Cerebellar nuclear complex (tissue), 1 donor: ENCODE results near the gene OR11H7.
"Not testable (repeated sequence)": the region's sequence is repeated elsewhere in the genome, so short reads cannot be mapped to it uniquely, and the experiment has no call there.

Source experiments
- DNase-seq, 2 experiments: peaks; one replicate each; lab custom pipeline; 2025; lab: John Stamatoyannopoulos, UW

Gene OR11H7

DNA sequence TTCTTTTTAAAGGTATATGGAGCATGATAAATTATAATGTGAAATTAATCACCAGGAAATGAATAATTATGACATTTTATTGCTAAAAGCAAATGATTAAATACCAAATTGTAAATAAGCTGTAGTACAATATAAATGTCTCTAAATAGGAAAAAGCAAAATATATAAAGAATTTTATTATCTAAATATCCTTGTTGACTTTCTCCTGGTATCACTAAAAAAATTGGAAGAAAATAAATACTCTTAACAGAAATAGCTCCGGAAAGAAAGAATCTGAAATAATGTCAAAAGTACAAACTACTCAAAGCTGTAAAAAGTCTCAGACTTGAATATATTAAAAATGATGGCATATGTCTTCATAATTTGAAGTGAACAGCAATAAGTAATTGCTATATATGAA, at the start of gene OR11H7:
Gene OR11H7, plus strand, starts transcription at position 301 of the 400 bp plus-strand sequence.
- no peak for DNase-seq

DNA sequence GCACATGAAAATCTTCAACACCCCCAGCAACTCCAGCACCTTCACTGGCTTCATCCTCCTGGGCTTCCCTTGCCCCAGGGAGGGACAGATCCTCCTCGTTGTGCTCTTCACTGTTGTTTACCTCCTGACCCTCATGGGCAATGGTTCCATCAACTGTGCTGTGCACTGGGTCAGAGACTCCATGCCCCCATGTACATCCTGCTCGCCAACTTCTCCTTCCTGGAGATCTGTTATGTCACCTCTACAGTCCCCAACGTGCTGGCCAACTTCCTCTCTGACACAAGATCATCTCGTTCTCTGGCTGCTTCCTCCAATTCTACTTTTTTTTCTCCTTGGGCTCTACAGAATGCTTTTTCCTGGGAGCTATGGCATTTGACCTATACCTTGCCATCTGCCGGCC, 49.6 kb upstream of the OR11H7 start:
- DNase-seq, result no peak

DNA sequence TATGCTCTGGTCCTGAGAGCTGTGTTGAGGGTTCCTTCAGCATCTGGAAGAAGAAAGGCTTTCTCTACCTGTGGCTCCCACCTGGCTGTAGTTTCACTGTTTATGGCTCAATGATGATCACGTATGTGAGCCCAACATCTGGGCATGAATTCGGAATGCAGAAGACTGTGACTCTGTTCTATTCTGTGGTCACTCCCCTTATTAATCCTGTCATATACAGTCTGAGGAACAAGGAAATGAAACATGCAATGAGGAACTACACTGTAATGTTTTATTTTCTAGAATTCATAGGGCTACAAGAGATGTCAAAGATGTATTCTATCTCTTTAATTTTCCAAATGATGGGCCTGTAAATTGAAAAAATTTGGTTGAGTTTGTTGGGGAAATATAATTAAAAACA, 48.9 kb upstream of the OR11H7 start:
- no peak for DNase-seq

GRCh38 chr14:20180486-20180885, 48.3 kb upstream of the OR11H7 start:
- no peak for DNase-seq

- DNase-seq, result no peak
Observed at GRCh38 chr14:20184181-20184580, 44.6 kb upstream of the OR11H7 start.

GRCh38 chr14:20190596-20190995, 38.2 kb upstream of the OR11H7 start, which contains the start of gene OR11G2:
Gene OR11G2 (plus strand): TSS chr14:20190896. CDS start chr14:20197438, 6,542 bp downstream.
- no peak for DNase-seq

- DNase-seq, result no peak
Observed at GRCh38 chr14:20191396-20191795, 37.4 kb upstream of the OR11H7 start.

GRCh38 chr14:20194101-20194500, 34.7 kb upstream of the OR11H7 start:
- no peak for DNase-seq

DNA sequence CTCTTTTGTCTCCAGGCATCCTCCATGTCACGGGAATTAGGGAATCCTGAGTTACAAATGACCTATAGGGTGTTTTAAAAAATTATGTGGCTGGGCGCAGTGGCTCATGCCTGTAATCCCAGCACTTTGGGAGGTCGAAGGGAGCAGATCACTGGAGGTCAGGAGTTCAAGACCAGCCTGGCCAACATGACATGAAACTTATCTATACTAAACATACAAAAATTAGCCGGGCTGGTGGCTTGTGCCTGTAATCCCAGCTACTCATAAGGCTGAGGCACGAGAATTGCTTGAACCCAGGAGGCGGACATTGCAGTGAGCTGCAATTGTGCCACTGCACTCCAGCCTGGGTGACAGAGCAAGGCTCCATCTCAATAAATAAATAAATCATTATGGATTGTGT, 33.6 kb upstream of the OR11H7 start:
- not testable (repeated sequence) for DNase-seq

GRCh38 chr14:20195911-20196310, 32.9 kb upstream of the OR11H7 start:
- no peak for DNase-seq

DNA sequence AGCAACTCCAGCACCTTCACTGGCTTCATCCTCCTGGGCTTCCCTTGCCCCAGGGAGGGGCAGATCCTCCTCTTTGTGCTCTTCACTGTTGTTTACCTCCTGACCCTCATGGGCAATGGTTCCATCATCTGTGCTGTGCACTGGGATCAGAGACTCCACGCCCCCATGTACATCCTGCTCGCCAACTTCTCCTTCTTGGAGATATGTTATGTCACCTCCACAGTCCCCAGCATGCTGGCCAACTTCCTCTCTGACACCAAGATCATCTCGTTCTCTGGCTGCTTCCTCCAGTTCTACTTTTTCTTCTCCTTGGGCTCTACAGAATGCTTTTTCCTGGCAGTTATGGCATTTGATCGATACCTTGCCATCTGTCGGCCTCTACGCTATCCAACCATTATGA, 31.3 kb upstream of the OR11H7 start:
- no peak for DNase-seq

GRCh38 chr14:20198991-20199390, 29.8 kb upstream of the OR11H7 start:
- DNase-seq, result no peak

- DNase-seq, result no peak
Observed at GRCh38 chr14:20204721-20205120, 24.1 kb upstream of the OR11H7 start.

DNA sequence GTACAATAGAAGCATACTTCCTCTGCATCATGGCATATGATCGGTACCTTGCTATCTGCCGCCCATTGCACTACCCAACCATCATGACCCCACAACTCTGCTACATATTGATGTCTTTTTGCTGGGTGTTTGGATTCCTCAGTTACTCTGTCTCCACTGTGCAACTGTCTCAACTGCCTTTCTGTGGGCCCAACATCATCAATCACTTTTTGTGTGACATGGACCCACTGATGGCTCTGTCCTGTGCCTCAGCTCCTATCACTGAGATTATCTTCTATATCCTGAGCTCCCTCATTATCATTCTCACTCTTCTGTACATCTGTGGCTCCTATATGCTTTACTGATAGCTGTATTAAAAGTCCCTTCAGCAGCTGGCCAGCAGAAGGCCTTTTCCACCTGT, 19.2 kb upstream of the OR11H7 start:
- DNase-seq, result no peak

DNA sequence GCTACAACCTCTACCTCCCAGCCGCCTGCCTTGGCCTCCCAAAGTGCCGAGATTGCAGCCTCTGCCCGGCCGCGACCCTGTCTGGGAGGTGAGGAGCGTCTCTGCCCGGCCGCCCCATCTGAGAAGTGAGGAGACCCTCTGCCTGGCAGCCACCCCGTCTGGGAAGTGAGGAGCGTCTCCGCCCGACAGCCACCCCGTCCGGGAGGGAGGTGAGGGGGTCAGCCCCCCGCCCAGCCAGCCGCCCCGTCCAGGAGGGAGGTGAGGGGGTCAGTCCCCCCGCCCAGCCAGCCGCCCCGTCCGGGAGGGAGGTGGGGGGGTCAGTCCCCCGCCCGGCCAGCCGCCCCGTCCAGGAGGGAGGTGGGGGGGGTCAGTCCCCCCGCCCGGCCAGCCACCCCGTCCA, 16.4 kb upstream of the OR11H7 start:
- not testable (repeated sequence) for DNase-seq

- no peak for DNase-seq
Observed at GRCh38 chr14:20215196-20215595, 13.6 kb upstream of the OR11H7 start.

GRCh38 chr14:20219033-20219432, 9.7 kb upstream of the OR11H7 start:
- no peak for DNase-seq

DNA sequence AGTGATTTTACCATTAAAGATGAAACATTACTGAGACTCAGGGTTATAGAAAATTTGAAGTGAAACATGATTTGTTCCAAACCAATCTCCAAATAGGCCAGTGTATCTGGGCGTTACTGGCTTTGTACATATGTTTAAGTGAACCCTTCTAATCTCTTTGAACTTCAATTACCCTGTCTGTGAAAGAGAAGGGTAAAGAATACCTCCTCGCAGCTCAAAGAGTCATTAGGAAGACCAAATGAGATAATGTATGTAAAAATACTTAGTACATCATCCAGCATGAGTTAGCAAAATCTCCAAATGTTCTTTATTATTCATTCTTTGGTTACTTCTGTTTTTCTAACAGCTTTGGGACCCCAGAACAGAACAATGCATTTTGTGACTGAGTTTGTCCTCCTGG, 5.4 kb upstream of the OR11H7 start, which contains the start of gene OR11H6:
Gene OR11H6, plus strand, starts transcription at position 301 of the 400 bp plus-strand sequence. Its CDS starts 0 bp downstream, at position 301.
- DNase-seq, result no peak

DNA sequence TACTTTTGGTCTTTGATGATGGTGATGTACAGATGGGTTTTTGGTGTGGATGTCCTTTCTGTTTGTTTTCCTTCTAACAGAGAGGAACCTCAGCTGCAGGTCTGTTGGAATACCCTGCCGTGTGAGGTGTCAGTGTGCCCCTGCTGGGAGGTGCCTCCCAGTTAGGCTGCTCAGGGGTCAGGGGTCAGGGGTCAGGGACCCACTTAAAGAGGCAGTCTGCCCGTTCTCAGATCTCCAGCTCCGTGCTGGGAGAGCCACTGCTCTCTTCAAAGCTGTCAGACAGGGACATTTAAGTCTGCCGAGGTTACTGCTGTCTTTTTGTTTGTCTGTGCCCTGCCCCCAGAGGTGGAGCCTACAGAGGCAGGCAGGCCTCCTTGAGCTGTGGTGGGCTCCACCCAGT, 6.6 kb downstream of the OR11H7 start:
- not testable (repeated sequence) for DNase-seq

DNA sequence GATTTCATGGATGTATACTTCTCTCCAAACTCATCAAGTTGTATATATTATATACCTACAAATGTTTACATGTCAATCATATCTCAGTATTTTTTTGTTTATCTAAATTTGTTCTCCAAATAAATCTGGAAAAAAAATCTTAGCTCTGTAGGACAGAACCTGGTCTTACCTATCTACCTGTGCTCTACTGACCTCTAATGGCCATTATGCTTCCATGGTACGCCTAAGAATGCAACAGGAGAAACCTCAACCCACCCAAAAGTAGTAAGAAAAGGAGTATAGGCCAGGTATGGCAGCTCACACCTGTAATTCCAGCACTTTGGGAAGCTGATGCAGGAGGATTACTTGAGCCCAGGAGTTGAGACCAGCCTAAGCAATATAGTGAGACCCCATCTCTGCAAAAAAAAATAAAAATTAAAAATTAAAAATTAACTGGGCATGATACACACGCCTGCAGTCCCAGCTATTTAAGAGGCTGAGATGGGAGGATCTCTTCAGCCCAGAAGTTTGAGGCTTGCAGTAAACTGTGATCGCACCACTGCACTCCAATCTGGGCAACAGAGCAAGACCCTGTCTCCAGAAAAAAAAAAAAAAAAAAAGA, 19.0 kb downstream of the OR11H7 start:
- no peak for DNase-seq

GRCh38 chr14:20262642-20263128, 33.9 kb downstream of the OR11H7 start:
- no peak for DNase-seq

DNA sequence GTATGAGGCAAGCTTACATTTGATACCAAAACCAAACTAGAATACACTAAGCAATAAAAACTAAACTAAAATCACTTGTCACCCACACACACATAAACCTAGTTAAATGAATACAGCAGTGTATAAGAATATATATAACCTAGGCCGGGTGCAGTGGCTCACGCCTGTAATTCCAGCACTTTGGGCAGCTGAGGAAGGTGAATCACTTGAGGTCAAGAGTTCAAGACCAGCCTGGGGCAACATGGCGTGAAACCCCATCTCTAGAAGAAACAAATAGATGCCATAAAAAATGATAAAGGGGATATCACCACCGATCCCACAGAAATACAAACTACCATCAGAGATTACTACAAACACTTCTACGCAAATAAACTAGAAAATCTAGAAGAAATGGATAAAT, 35.6 kb downstream of the OR11H7 start:
- not testable (repeated sequence) for DNase-seq

DNA sequence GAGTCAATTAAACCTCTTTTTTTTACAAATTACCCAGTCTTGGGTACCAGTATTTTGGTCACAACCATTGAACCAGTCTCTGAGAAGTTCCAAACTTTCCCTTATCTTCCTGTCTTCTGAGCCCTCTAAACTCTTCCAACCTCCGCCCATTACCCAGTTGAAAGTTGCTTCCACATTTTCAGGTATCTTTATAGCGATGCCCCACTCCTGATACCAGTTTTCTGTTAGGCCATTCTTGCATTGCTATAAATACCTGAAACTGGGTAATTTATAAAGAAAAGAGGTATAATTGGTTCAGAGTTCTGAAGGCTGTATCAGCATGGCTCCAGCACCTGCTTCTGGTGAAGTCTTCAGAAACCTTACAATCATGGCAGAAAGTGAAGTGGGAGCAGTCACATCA, 45.3 kb downstream of the OR11H7 start:
- DNase-seq, result no peak

- DNase-seq, result no peak
Observed at GRCh38 chr14:20277409-20277808, 48.6 kb downstream of the OR11H7 start.
